Activated T-helper 9 cell treated with anti-CD3 and anti-CD28 coated beads, Interleukin-2, amount 50 U/mL, for 16 hours (primary cell): ENCODE results near the gene LZTR1.

Experiments used
- DNase-seq: peaks from one replicate; pipeline ENCODE4 v3.0.0-alpha.2; 2020; ENCODE audit warnings: low read depth

Gene LZTR1

GRCh38 chr22:21015466-21016006, 33.4 kb downstream of the LZTR1 start:
- no peak for DNase-seq

- no peak for DNase-seq
Measured at GRCh38 chr22:21016644-21017420, 34.7 kb downstream of the LZTR1 start.

DNA sequence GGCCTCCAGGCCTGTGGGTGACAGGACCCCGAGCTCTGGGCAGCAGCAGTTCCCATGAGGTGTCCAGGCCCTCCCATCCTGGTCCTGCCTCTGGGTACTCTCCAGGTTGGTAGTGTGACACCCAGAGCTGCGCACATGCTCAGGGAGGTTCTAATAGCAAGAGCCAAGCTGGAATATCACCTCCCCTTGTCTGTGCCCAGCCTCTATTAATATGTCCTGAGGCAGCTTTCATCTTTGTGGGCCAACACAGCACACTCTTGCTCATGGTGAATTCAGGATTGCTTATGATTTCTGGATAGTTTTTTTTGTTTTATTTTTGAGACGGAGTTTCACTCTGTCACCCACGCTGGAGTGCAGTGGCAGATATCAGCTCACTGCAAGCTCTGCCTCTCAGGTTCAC, 36.2 kb downstream of the LZTR1 start:
- no peak for DNase-seq

DNA sequence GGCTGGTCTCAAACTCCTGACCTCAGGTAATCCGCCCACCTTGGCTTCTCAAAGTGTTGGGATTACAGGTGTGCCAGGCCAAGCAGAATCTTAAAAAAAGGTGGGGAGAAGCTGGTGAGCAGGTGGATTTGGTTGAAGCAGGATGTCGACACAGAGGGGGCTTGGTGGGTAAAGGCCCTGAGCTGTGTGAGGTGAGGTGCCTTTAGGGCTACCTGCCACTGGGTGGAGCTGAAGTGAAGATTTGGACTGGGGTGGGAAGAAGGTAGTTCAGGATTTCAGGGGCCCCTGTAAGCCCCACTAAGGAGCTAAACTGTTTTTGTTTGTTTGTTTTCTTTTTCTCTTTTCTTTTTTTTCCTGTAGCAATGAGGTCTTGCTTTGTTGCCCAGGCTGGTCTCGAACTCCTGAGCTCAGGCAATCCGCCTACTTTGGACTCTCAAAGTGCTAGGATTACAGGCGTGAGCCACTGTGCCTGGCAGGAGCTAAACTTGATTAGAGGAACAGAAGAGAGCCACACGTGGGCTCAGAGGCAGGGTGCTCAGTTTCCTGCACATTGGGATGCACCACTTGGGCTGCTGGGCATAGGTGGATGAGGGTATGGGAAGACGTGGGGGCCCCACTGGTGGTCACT, 38.8 kb downstream of the LZTR1 start:
- no peak for DNase-seq

DNA sequence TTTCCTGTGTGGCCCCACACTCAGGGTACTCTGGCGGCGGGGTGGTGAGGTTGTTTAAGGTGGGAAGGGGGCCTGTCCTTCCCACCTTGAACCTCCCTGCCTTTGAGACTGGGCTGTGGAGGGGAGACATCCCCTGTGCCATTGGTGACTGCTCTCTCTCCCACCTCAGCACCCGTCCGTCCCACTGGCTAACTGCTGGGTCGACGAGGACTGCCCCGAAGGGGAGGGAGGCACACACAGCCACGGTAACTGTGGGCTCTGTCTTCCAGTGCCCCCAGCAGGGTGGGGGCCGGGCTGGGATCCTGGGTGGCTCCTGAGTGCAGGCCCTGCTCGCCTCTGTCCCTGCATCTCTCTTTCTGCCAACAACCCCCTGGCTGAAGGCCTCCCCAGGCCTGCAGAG, 40.4 kb downstream of the LZTR1 start:
- no peak for DNase-seq

GRCh38 chr22:21022955-21023614, 41.0 kb downstream of the LZTR1 start:
- no peak for DNase-seq

- no peak for DNase-seq
Measured at GRCh38 chr22:21025266-21025665, 43.2 kb downstream of the LZTR1 start.

GRCh38 chr22:21025763-21026755, 44.0 kb downstream of the LZTR1 start:
- no peak for DNase-seq

DNA sequence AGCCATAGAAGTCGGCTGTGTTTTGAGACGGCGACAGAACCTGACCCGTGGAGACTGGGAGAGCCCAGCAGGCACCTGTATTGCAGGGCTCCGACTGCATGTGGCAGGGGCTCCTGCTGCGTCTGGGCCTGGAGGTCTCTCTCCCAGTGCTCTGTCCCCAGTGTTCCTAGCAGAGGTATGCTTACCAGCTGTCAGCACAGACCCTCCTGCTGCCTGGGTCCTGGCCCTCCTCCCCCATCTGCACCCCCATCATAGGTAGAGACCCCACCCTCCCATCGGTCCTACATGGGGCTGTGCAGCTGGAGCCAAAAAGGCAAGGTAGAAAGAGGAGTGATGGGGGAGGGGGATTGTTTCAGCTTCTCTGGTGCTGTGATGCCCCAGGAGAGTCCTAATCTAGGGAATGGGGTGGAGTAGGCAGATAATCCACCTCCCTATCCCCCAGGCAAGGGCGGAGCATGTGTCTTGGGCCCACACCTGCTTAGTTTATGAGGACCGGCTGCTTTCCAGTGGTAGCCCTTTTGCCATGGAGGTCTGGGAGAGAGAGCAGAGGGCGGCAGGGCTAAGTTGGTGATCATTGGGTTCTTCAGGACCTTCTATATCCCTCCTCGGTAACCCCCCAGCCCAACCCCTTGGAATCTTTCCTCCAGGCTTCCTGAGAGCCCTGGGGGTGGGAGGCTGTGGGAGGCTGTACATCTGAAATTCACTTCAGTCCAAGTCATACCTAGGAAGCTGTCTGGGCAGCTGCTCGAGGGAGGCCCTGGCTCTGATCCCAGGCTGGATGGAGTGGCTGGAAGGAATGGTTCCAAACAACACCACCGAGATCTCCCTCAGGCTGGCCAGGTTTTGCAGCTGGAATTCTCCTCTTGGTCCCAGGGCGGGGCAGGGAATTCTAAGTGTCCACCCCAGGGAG, 44.9 kb downstream of the LZTR1 start:
- no peak for DNase-seq

DNA sequence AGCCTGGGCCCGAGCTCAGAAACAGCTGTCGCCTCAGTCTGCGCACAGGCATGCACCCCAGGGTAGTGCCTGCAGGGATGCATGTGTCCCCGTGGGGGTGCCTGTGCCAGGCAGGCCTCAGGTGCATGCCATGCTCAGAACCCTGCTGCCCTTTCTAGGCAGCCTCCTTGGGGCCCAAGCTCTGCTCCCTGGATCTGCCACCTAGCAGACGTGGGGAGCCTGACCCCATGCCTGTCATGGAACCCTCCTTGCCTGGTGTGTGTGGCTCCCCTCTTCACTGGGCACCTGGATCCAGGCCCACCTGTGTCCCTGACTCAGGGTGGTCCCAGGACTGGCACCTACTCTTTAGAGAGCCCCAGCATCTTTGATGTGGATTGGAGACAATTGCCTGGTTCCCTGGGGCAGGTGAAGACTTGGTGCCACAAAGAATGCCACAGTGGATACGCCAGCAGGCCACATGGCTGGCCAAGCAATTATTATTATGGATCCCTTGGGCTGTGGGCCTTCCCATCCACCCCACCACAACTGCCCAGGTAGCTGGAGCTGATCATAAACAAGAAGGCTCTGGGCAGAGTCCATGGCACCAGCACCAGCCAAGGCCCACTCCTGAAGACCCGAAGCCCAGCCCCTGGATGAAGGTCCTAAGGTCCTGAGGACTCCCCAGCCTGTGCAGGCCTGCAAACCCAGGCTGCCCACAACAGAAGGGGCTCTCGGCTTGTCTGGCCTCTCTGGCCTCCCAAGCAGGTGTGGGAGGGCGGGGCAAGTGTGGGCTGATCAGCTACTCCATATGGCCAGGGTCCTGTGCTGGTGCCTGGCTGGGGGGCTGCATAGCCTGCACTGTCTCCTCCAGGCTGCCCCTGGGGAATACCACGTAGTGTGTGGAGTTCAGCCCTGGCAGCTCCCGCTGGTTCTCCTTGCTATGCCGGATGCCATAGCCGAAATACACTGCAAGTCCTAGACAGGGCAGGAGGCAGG, 46.5 kb downstream of the LZTR1 start:
- DNase-seq, result no peak

GRCh38 chr22:21029486-21030025, 47.5 kb downstream of the LZTR1 start:
- no peak for DNase-seq

DNA sequence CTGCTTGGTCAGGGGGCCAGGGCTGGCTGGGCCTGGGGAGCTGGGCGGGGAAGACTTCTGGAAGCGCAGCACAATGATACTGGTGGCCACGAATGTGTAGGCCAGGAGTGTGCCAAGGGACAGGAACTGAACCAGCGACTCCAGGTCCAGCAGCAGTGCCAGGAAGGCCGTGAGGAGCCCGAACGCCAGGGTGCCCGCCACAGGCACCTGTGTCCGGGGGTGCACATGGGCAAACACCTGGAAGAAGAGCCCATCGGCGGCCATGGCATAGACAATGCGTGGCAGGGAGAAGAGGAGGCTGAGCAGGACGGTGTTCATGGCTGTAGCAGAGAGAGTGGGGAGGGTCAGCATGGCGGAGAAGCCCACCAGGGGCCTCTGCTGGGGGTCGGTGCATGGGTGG, 47.9 kb downstream of the LZTR1 start:
- no peak for DNase-seq

GRCh38 chr22:21030621-21031544, 48.8 kb downstream of the LZTR1 start:
- no peak for DNase-seq

DNA sequence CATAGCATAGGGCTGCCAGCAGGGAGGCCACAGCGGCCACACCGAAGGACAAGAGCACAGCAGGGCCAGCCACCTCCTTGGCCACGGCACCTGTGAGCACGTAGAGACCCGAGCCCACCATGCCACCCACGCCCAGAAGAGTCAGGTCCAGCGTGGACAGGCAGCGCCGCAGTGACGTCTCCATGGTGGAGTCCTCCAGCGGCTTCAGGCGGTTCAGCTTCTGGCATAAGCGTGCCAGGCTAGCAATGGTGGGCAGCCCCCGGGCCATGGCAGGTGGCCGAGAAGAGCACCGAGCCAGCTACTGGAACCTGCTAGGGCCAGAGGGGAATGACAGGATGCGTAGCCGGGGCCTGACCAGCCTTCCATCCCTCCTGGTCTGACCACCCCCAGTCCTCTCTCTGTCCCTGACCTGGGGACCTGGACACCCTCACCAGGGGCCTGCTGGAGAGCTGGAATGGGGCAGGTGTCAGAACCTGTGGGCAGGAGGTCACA, 49.5 kb downstream of the LZTR1 start:
- no peak for DNase-seq

DNA sequence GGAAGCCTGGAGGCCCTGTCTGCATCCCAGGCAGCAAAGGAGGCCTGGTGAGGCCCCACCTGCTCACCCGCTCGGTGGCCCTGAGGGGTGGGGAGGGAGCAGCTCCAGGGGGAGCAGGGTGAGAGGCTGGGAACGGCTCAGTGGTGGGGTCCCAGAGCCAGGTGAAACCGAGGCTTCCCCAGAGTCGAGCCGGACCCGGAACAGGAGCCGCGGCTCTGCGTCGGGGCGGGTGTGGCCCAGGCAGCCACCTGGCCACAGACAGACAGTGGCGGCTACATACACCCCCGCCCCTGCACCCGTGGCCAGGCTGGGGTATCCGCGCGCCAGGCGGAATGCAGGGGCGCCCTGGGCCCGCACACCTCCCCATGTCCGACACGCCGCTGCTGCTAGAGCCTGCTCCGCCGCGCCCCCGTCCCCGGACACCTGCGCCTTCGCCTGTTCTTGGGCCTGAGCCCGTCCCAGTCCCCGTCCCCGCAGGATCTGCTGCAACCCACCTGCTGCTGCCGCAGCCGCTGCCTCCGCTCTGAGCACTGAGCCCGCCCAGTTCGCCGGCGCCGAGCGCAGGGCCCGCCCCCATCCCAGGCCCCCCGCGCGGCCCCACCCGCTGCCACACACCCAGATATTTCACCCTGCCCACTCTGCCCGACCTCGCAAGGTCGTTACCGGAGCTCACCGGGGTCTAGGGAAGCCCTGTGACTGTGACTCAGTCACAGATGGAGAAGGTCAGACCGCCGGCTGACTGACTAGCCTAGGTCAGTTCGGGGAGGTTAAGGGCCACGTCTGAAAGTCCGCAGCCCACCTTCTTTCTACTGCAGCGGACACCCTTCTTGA, 50.2 kb downstream of the LZTR1 start, which contains the start of gene SLC7A4:
Gene SLC7A4, minus strand, starts transcription at position 525 of the 831 bp plus-strand sequence. CDS start 749 bp downstream, outside the sequence.
- no peak for DNase-seq

DNA sequence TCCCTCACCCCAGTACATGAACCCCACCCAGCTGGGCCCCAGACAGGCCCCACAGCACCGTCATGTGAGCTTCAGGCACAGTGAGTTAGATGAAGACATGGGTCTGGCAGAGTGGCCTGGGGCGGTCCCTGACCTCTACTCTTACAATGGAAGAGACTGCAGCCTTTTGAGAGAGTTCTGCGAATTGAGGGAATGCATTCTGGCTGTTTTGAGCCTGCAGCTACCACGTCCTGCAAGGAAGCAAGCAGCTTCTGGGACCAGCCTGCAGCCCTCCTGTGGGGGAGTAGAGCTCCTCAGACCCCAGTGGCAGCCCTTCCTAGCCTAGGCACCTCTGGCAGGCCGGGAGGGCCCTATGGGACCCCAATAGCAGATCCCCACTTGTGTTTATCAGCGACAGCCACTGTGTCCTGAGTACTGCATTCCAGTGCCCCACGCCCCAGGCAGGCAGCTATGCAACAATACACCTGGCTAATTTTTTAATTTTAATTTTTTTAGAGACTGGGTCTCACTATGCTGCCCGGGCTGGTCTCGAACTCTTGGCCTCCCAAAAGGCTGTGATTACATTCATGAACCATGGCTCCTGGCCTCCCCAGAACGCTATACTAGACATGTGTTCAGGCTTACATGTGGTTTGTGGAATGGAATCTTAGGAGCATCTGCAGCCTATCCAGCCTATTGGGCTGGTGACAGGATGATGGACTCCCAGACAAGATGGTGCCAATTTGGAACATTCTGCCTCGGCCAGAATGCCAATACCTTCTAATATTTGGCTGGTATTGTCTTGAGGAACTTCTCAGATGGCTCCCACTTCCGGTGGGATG, 51.0 kb downstream of the LZTR1 start:
- no peak for DNase-seq
